Vagina (tissue), 2 donors: ENCODE results near the gene ANKS1B.

Experiments
- CTCF ChIP-seq, 3 experiments: fragments of 450-650 bp in 2 of 3; fragments of 200-600 bp in 1 of 3; sonication (generic) in 1 of 3; IDR thresholded peaks; one replicate each; pipeline ENCODE4 v1.5.1; 2017 to 2019; ENCODE audit warnings: antibody characterized with exemption in 3 of 3, mild to moderate bottlenecking in 2 of 3, moderate library complexity in 2 of 3
- POLR2A ChIP-seq, 2 donors: fragments of 450-650 bp; IDR thresholded peaks; one replicate each; pipeline ENCODE4 v1.6.1; 2017; ENCODE audit warnings: antibody characterized with exemption in 2 of 2, mild to moderate bottlenecking in 2 of 2, moderate library complexity in 2 of 2

- TF ChIP-seq POLR2A (IDR thresholded peaks at IDR 0.05) (no peak), CTCF (IDR thresholded peaks at IDR 0.05) (no peak)
Observed at GRCh38 chr12:99111600-99111999, 873.1 kb downstream of the ANKS1B start.
